Measurements from ENCODE around the gene TERT. TPM values are rescaled to one million over a fixed set of nuclear protein-coding genes. Genes with fewer than 3 reads are reported as not detected.

TERT gene
- total RNA-seq = not detected in 2 replicates

DNA sequence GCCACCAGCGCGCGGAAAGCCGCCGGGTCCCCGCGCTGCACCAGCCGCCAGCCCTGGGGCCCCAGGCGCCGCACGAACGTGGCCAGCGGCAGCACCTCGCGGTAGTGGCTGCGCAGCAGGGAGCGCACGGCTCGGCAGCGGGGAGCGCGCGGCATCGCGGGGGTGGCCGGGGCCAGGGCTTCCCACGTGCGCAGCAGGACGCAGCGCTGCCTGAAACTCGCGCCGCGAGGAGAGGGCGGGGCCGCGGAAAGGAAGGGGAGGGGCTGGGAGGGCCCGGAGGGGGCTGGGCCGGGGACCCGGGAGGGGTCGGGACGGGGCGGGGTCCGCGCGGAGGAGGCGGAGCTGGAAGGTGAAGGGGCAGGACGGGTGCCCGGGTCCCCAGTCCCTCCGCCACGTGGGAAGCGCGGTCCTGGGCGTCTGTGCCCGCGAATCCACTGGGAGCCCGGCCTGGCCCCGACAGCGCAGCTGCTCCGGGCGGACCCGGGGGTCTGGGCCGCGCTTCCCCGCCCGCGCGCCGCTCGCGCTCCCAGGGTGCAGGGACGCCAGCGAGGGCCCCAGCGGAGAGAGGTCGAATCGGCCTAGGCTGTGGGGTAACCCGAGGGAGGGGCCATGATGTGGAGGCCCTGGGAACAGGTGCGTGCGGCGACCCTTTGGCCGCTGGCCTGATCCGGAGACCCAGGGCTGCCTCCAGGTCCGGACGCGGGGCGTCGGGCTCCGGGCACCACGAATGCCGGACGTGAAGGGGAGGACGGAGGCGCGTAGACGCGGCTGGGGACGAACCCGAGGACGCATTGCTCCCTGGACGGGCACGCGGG lies at the start of gene TERT:
Gene TERT (minus strand): TSS at position 234 of the 815 bp plus-strand sequence. CDS start 79 bp downstream, at position 155.

DNA sequence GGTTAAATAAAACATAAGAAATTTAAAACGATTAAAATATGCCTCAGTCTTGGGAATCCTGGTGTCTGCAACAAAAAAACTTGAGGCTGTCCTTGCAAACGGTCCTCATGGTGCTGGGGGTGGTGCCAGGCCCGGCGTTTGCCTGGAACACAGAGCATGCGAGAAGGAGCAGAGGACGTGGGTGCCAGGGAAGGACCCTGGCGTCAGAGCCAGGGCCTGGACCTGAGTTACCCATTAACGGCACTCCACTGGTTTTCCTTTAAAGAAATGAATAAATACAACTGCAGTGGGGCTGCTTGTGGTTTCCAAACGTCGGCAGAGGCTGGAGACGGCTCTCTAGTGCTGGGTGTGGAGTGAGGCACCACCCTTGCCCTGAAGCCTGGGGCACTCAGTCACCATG lies 69.8 kb downstream of the TERT start, which contains the start of gene SLC6A18:
Gene SLC6A18 (plus strand): TSS at position 301 of the 400 bp plus-strand sequence. CDS start 97 bp downstream, at position 398.

Other genes starting within 250 kb of the TERT start
- 5.0 and 12.7 TPM in 2 replicates for gene SLC12A7, start 183.0 kb downstream of the TERT start, total RNA-seq
- gene SLC6A19, start 93.5 kb downstream of the TERT start, total RNA-seq = not detected in 2 replicates
- not detected in 2 replicates for gene SLC6A18, start 69.7 kb downstream of the TERT start, total RNA-seq
- 98.7 and 132 TPM in 2 replicates for gene CLPTM1L, start 50.0 kb upstream of the TERT start, total RNA-seq
- gene SLC6A3, start 150.4 kb upstream of the TERT start, total RNA-seq = not detected in 2 replicates
- gene LPCAT1, start 228.9 kb upstream of the TERT start, total RNA-seq = 32.7 and 39.1 TPM in 2 replicates

Data from airway epithelial cell (primary cell).